HL-60/S4 treated with retinoic acid at 250 ng/mL for 4 days and 3 days (cell line): ENCODE results near the gene CAMLG.
"Not testable (repeated sequence)": the region's sequence is repeated elsewhere in the genome, so short reads cannot be mapped to it uniquely, and the experiment has no call there.

Experiments used
- in situ Hi-C: fragments of 300-500 bp; cut with MboI; formaldehyde crosslinking; loops from 2 replicates; pipeline ENCODE4 v1.7.0; 2022; ENCODE audit warnings: low sequenced_read_pairs

The CAMLG gene

DNA sequence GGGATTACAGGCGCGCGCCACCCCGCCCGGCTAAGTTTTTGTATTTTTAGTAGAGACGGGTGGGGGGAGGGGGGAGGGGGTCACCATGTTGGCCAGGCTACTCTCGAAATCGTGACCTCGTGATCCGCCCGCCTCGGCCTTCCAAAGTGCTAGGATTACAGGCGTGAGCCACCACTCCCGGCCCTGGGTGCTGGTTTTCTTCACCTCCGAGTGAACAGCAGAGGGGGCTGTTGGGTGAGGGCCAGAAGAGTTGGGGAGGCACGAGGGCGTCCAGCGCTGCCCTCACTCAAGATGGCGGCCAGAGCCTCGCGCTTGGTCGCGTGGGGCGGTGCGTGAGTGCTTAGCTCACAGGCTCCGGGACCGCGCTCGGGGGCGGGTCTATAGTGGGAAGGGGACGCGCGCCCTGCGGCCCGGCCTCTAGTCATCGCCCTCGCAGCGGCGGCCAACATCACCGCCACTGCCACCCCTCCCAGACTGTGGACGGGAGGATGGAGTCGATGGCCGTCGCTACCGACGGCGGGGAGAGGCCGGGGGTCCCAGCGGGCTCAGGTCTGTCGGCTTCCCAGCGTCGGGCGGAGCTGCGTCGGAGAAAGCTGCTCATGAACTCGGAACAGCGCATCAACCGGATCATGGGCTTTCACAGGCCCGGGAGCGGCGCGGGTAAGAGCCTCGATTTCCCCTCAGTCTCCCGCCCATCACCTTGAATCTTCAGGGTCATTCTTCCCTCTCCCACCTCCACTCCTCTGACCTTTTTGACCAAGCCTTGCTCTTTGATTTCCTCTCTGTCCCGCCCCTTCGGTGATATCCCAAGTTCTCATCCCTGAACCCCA, at the start of gene CAMLG:
Gene CAMLG, plus strand, starts transcription at position 416 of the 830 bp plus-strand sequence. Its CDS starts 73 bp downstream, at position 489.
- in situ Hi-C loops: no loop called here

DNA sequence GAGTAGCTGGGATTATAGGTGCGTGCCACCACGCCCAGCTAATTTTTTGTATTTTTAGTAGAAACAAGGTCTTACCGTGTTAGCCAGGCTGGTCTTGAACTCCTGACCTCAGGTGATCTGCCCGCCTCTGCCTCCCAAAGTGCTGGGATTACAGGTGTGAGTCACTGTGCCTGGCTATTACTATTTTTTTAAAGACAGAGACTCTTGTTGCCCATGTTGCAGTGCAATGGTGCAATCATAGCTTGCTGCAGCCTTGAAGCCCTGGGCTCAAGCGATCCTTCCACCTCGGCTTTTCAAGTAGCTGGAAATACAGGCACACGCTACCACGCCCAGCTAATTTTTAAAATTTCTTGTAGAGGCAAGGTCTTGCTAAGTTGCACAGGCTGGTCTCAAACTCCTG, 48.2 kb upstream of the CAMLG start:
- in situ Hi-C loops: not testable (repeated sequence)

DNA sequence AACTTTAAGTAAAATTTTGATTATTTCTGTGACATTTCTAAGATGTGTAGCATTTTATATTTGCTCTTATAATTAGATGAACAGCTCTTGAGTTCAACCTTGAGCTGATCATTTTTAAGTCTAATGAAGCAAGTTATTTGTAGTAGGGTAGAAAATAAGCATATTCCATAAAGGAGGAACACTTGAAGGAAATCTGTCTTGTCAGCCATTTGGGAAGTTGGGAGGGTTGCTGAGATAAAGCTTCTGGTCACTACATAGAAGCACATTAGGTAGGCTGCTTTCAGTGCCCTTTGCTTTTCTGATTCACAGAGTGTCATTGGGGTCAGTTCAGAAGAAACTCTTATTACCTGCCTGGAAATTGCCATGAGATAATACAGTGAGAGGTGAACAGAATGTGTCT, 45.6 kb upstream of the CAMLG start:
- in situ Hi-C loops: no loop called here

DNA sequence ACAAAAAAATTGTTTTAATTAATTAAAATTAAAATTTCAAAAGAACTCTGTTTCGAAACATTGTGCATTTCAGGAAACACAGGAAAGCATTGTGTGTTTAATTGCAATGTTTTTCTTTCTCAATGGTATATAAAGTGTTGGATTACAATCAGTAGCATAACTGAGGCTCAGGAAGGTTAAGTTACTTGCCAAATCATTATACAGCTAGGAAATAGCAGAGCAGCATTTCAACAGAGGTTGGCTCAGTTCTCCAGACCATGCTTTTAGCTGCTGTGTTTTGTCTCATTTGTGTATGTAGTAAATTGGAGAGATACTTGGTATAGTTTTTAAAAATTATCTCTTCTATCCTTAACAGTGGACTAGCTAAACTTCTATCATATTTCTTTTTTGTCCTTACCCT, 30.0 kb upstream of the CAMLG start:
- in situ Hi-C loops: no loop called here

- in situ Hi-C loops: no loop called here
Measured at GRCh38 chr5:134714120-134714519, 24.2 kb upstream of the CAMLG start.

DNA sequence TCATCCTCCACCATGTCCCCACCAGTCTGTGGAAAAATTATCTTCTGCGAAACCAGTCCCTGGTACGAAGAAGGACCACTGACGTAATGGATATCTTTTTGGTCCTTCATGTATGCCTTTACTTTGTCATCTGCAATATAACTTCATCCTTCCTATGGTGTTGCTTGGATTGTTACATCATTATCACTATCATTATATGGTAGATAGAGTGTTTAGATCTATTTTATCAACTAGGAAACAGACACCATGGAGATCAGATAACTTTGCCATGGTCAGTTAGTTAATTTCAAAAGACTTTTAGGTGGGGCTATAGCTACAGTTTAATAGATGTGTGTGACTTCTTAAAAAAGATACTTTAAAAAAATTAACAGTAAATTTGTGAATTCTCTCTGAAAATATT, 23.8 kb upstream of the CAMLG start:
- in situ Hi-C loops: no loop called here

- in situ Hi-C loops: not testable (repeated sequence)
Measured at GRCh38 chr5:134715466-134715865, 22.9 kb upstream of the CAMLG start.

GRCh38 chr5:134724872-134725271, 13.5 kb upstream of the CAMLG start:
- in situ Hi-C loops: no loop called here

GRCh38 chr5:134732819-134733218, 5.5 kb upstream of the CAMLG start:
- in situ Hi-C loops: no loop called here

DNA sequence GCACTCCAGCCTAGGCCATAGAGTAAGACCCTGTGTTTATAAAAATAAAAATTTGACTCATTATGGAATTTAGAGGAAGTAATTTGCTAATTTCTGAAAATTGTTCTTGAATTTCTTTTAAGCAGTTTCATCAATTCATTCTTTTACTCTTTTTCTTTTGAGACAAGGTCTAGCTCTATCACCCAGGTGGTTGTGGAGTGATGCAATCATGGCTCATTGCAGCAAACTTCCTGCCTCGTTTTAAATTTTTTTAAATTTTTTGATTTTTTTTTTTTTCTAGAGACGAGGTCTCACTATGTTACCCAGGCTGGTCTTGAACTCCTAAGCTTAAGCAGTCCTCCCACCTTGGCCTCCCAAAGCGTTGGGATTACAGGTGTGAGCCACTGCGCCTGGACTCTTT, 3.1 kb upstream of the CAMLG start:
- in situ Hi-C loops: no loop called here

DNA sequence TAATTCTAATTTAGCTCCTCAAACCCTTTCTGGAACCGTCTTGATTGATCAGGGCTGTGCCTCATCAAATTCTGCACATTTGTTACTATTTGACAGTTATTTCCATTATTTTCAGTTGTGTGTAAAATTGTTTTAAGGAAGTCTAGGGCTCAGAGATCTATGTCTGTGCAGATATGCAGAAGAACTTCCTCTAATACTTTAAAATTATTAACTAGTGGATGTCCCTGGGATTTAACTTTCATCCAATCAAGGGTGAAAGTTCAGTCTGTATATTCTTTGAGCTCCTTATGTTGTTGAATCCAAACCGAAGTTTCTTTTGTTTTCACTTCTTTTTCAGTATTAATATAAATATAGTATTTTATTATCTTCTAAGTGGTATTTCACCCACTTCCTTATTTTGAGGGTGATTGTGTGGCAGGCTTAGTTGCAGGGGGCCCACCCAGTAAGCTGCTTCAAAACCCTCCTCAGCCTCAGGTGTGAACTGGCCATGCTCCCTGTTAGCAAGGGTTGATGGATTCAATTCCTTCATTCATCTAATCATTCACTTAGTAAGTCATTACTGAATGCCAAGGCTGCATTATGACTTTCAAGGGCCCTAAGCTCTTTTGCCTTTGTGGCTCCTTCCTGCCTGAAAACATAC, 2.1 kb upstream of the CAMLG start:
- in situ Hi-C loops: no loop called here

- in situ Hi-C loops: no loop called here
Measured at GRCh38 chr5:134738963-134739661, 764 bp downstream of the CAMLG start.

DNA sequence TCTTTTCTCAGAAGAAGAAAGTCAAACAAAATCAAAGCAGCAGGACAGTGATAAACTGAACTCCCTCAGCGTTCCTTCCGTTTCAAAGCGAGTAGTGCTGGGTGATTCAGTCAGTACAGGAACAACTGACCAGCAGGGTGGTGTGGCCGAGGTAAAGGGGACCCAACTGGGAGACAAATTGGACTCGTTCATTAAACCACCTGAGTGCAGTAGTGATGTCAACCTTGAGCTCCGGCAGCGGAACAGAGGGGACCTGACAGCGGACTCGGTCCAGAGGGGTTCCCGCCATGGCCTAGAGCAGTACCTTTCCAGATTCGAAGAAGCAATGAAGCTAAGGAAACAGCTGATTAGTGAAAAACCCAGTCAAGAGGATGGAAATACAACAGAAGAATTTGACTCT, 2.7 kb downstream of the CAMLG start:
- in situ Hi-C loops: no loop called here

GRCh38 chr5:134742134-134742533, 3.8 kb downstream of the CAMLG start:
- in situ Hi-C loops: no loop called here

- in situ Hi-C loops: no loop called here
Measured at GRCh38 chr5:134749415-134749814, 11.1 kb downstream of the CAMLG start.

GRCh38 chr5:134758176-134758503, 19.8 kb downstream of the CAMLG start:
- in situ Hi-C loops: no loop called here

DNA sequence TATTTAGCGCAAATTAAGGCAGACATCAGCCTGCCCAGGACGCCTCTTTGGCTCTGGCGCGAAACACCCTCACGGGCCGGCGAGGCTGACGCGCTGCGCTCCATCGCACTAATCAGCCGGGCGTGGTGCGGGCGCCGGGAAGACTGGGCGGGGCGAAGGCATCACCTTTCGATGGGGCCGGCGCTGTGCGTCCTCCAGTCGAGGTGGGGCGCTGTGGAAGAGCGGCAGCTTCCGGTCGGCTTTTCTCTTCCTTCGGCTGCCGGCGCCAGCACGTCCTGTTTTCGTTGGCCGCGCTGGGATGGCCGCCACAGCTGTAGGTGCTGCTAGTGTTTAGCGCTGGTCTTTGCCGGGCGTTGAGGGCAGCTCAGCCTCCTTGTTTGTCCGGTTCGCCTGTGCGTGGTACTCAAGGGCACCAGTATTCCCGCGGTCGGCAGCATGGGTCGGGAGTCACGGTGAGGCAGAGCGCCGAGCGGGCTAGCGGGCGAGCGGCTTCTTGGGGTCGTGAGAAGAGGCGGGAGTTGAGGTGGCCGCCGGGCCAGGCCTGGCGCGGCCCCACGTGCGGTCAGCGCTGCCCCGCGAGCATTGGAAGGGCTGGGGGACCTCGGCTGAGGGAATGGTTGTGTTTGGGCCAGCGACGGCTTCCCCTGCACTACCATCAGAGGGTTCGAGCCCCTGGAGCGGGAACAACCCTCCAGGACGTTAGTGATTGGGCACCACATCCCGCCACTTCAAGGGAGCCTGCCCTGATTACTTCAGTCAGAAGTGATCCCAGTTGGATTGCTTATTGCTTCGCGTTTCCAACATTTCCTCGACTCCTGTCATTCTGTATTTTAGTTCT, 20.4 kb downstream of the CAMLG start, which contains the start of gene DDX46:
Gene DDX46, plus strand, starts transcription at position 276 of the 838 bp plus-strand sequence. Its CDS starts 160 bp downstream, at position 436.
- in situ Hi-C loops: no loop called here

- in situ Hi-C loops: not testable (repeated sequence)
Measured at GRCh38 chr5:134767528-134768291, 29.4 kb downstream of the CAMLG start.

- in situ Hi-C loops: no loop called here
Measured at GRCh38 chr5:134769206-134769605, 30.9 kb downstream of the CAMLG start.

- in situ Hi-C loops: no loop called here
Measured at GRCh38 chr5:134772461-134773125, 34.2 kb downstream of the CAMLG start.
